Esophagus muscularis mucosa (tissue), 4 donors: ENCODE data around the gene DPF3. TPM values are rescaled to one million over a fixed set of nuclear protein-coding genes. Genes with fewer than 3 reads are reported as not detected.

ENCODE experiments used
- DNase-seq: peaks from one replicate; pipeline ENCODE4 v3.0.0-alpha.2; 2017; ENCODE audit errors: extremely low spot score
- H3K27ac ChIP-seq, 4 donors: fragments of 200-600 bp; sonication (generic); replicated peaks in 1 of 4; 1 replicate in 3 of 4; 2 replicates in 1 of 4; pipeline ENCODE4 v1.5.1; 2016 to 2019; ENCODE audit warnings: mild to moderate bottlenecking in 1 of 4
- H3K27me3 ChIP-seq, 4 donors: fragments of 200-600 bp; sonication (generic); one replicate each; pipeline versions ENCODE4 v1.5.1 to v1.6.0; 2016 to 2019
- H3K36me3 ChIP-seq, 4 donors: fragments of 200-600 bp; sonication (generic); one replicate each; pipeline ENCODE4 v1.5.1; 2016 to 2019
- H3K4me1 ChIP-seq, 4 donors: fragments of 200-600 bp; sonication (generic); one replicate each; pipeline ENCODE4 v1.5.1; 2016 to 2019
- H3K4me3 ChIP-seq, 4 donors: fragments of 200-600 bp; sonication (generic); 1 replicate in 2 of 4; 2 replicates in 2 of 4; pipeline ENCODE4 v1.5.1; 2016 to 2019; ENCODE audit warnings: mild to moderate bottlenecking in 4 of 4, moderate library complexity in 1 of 4
- H3K9me3 ChIP-seq, 4 donors: fragments of 200-600 bp; sonication (generic); 1 replicate in 3 of 4; 2 replicates in 1 of 4; pipeline ENCODE4 v1.5.1; 2016 to 2019
- CTCF ChIP-seq, 3 experiments: fragments of 200-600 bp in 2 of 3; fragments of 450-650 bp in 1 of 3; sonication (generic) in 2 of 3; IDR thresholded peaks; one replicate each; pipeline ENCODE4 v1.5.1; 2017 to 2019; ENCODE audit warnings: antibody characterized with exemption in 3 of 3, mild to moderate bottlenecking in 2 of 3, moderate library complexity in 1 of 3
- EP300 ChIP-seq: sonication (generic); formaldehyde crosslinking; IDR thresholded peaks from one replicate; pipeline ENCODE4 v1.6.1; 2017; ENCODE audit warnings: antibody characterized with exemption
- POLR2A ChIP-seq: fragments of 450-650 bp; IDR thresholded peaks from one replicate; pipeline ENCODE4 v1.6.1; 2017; ENCODE audit warnings: antibody characterized with exemption, moderate library complexity, mild to moderate bottlenecking, low read depth
- POLR2AphosphoS5 ChIP-seq, 2 donors: sonication (generic); formaldehyde crosslinking; IDR thresholded peaks; one replicate each; pipeline ENCODE4 v1.6.1; 2017; ENCODE audit warnings: antibody characterized with exemption in 2 of 2
- WGBS: methylation state at CpG from one replicate; pipeline ENCODE4 v1.1.5; 2018; 5-methylcytosine and 5-hydroxymethylcytosine counted together
- intact Hi-C: fragments of 100-400 bp; cut with DNase I; formaldehyde crosslinking; loops from one replicate; pipeline ENCODE4 v1.15.1; 2023
- total RNA-seq, 4 donors: library from RNA; depleted of rRNA; stranded (reverse); fragments of >200 nt; gene quantifications; one replicate each; pipeline versions ENCODE4 v1.1.0 to v1.2.1, GENCODE V29; 2016

Gene DPF3
- total RNA-seq, 4 donors from 2014 or later, result 0.78 to 2.5 (median 1.7) TPM

GRCh38 chr14:72808564-72808963, 85.3 kb downstream of the DPF3 start:
- Histone ChIP-seq H3K27me3 (no peaks in the 10 kb centered on the region), H3K4me3 (no peak overlapping the region), H3K27ac (peak overlapping the region in 1 of 4 donors; percentile 28), H3K4me1 (peaks cover 11 to 38% (median 27%) of the 10 kb centered on the region in 4 donors), H3K9me3 (no peaks in the 10 kb centered on the region), H3K36me3 (no peaks in the 10 kb centered on the region)
- intact Hi-C loops, result loop anchor here (10.0 kb wide), 1 partner anchor 94 kb away; no protein-coding TSS in a partner anchor
- no peak for DNase-seq
- 83% methylated on average over 4 of the region's 4 CpGs for WGBS
- no peak for TF ChIP-seq EP300
- TF ChIP-seq POLR2AphosphoS5 (IDR thresholded peaks at IDR 0.05), result no peak
- TF ChIP-seq POLR2A, result no peak
- no peak for TF ChIP-seq CTCF (IDR thresholded peaks at IDR 0.05)

- no peaks in the 10 kb centered on the region for H3K27me3 ChIP-seq
- H3K27ac ChIP-seq, result peak overlapping the region; percentile 10 to 65 (median 50)
- DNase-seq, result no peak
- peaks cover 9 to 31% (median 19%) of the 10 kb centered on the region in 4 donors for H3K4me1 ChIP-seq
- TF ChIP-seq POLR2AphosphoS5 (IDR thresholded peaks at IDR 0.05) (no peak), POLR2A (no peak), EP300 (no peak), CTCF (IDR thresholded peaks at IDR 0.05) (no peak)
- no peaks in the 10 kb centered on the region for H3K36me3 ChIP-seq
- H3K9me3 ChIP-seq, result no peaks in the 10 kb centered on the region
- WGBS, result 74% methylated on average over 3 of the region's 3 CpGs
- H3K4me3 ChIP-seq, result no peak overlapping the region
- intact Hi-C loops, result loop anchor here (10.0 kb wide), 1 partner anchor 88 kb away; no protein-coding TSS in a partner anchor
Observed at GRCh38 chr14:72802588-72802946, 91.3 kb downstream of the DPF3 start.

GRCh38 chr14:72801836-72802587, 91.9 kb downstream of the DPF3 start:
- DNase-seq, result no peak
- H3K27me3 ChIP-seq, result no peaks in the 10 kb centered on the region
- 87% methylated on average over 5 of the region's 5 CpGs for WGBS
- intact Hi-C loops, result loop anchor here (10.0 kb wide), 1 partner anchor 87 kb away; no protein-coding TSS in a partner anchor
- H3K9me3 ChIP-seq, result no peaks in the 10 kb centered on the region
- H3K27ac ChIP-seq, result peak overlapping the region; percentile 10 to 65 (median 50)
- H3K4me1 ChIP-seq, result peaks cover 9 to 31% (median 19%) of the 10 kb centered on the region in 4 donors
- no peak overlapping the region for H3K4me3 ChIP-seq
- no peak for TF ChIP-seq POLR2AphosphoS5 (IDR thresholded peaks at IDR 0.05)
- TF ChIP-seq POLR2A, result no peak
- no peak for TF ChIP-seq EP300
- no peak for TF ChIP-seq CTCF (IDR thresholded peaks at IDR 0.05)
- H3K36me3 ChIP-seq, result no peaks in the 10 kb centered on the region

- intact Hi-C loops, result loop anchor here (10.0 kb wide), 1 partner anchor 87 kb away; no protein-coding TSS in a partner anchor
- H3K27ac ChIP-seq, result peak overlapping the region in 3 of 4 donors; percentile 10 to 65 (median 49)
- TF ChIP-seq POLR2AphosphoS5 (IDR thresholded peaks at IDR 0.05) (peak; percentile 7 to 14), CTCF (IDR thresholded peaks at IDR 0.05) (no peak), POLR2A (no peak)
Observed at GRCh38 chr14:72801381-72801812, 92.5 kb downstream of the DPF3 start.

More at GRCh38 chr14:72801381-72801812, 92.5 kb downstream of the DPF3 start:
- Histone ChIP-seq H3K36me3 (no peaks in the 10 kb centered on the region), H3K4me1 (peaks cover 9 to 31% (median 19%) of the 10 kb centered on the region in 4 donors), H3K4me3 (no peak overlapping the region), H3K27me3 (no peaks in the 10 kb centered on the region), H3K9me3 (no peaks in the 10 kb centered on the region)
- DNase-seq, result no peak
- 73% methylated on average over 3 of the region's 4 CpGs for WGBS
